Measurements from ENCODE around the gene ST6GALNAC6. TPM values are rescaled to one million over a fixed set of nuclear protein-coding genes. Genes with fewer than 3 reads are reported as not detected.

The ST6GALNAC6 gene
- total RNA-seq, 2 donors from 2014 or later: 46.4 to 95.1 TPM

DNA sequence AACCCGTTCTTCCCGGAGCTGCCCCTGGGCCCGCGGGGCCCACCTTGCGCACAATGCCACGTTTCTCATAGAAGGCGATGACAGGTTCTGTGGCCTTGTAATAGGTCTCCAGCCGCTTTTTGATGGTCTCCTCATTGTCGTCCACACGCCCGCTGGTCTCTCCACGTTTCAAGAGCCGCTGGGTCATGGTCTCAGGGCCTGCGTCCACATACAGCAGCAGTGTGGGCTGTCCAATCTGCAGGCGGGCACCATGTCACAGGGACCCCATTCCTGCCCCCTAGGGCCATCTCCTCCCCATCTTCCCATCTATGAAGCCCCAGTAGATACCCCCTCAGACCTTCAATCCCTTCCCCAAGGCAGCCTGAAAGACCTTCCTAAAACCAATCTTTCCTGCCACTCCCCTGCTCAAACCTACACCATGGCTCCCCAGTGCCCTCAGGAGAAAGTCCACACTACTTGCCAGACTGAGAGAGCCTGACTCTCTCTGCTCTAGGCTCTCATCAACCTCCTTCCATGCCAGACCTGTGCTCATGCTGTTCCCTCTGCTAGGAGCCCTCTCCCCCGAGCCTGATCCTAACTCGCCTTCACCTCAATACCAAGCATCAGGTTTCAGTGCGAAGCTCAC is 31.0 kb downstream of the ST6GALNAC6 start:
- intact Hi-C loops (cut with DNase I): no loop called here
- TF ChIP-seq, protein P1, sequence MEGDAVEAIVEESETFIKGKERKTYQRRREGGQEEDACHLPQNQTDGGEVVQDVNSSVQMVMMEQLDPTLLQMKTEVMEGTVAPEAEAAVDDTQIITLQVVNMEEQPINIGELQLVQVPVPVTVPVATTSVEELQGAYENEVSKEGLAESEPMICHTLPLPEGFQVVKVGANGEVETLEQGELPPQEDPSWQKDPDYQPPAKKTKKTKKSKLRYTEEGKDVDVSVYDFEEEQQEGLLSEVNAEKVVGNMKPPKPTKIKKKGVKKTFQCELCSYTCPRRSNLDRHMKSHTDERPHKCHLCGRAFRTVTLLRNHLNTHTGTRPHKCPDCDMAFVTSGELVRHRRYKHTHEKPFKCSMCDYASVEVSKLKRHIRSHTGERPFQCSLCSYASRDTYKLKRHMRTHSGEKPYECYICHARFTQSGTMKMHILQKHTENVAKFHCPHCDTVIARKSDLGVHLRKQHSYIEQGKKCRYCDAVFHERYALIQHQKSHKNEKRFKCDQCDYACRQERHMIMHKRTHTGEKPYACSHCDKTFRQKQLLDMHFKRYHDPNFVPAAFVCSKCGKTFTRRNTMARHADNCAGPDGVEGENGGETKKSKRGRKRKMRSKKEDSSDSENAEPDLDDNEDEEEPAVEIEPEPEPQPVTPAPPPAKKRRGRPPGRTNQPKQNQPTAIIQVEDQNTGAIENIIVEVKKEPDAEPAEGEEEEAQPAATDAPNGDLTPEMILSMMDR (IDR thresholded peaks at IDR 0.05): no peak
- TF ChIP-seq POLR2A (IDR thresholded peaks at IDR 0.05): no peak
- no peak for TF ChIP-seq POLR2AphosphoS5 (IDR thresholded peaks at IDR 0.05)
- H3K36me3 ChIP-seq: no peaks in the 10 kb centered on the region
- H3K27ac ChIP-seq: no peak overlapping the region
- H3K4me1 ChIP-seq (replicated peaks): no peaks in the 10 kb centered on the region
- H3K4me3 ChIP-seq: no peak overlapping the region
- no peaks in the 10 kb centered on the region for H3K9me3 ChIP-seq
- no peak for DNase-seq (ENCODE audit: low spot score)
- WGBS: 90% methylated on average over 18 of the region's 18 CpGs
- H3K27me3 ChIP-seq (replicated peaks; ENCODE audit: insufficient read depth): no peaks in the 10 kb centered on the region

DNA sequence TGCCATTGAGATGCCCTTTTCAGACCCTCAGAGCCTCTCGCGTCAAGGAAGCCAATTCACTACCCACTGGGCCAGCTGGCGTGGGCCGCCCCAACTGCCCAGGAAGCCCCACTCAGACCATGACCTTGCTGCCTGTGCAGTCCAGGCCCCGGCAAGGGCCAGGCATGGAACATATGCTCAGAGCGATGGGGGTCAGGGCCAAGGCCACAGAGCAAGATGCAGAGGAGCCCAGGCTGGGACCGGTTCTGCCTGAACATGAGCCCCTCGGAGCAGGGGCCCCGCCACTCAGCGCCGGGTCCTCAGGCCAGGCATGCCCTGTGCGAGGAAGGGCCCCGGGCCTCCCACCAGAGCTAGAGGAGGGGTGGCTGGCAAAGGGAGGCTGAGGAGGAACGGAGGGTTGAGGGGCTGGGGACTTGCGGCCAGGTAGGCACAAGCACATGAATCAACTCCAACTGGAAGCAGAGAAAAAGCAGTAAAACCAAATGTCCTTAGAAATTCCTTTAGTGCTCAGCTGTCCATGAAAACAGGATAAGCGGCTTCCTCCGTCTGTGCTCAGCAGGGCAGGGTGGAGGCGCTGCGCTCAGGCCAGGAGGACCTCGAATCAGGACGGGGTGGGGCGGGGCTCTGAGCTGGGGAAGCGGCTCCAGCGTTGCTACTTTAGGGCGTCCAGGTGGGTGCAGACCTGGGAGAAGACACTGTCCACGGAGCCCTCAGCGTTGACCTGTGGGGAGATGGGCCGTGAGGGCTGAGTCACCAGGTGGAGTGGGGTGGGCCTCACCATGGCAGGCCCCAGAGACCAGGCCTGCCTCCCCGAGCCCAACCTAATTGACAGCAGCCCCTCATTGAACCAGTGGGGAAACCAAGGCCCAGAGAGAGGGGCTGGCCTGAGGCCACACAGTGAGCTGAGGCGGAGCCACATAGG is 31.8 kb downstream of the ST6GALNAC6 start:
- no peak for DNase-seq (ENCODE audit: low spot score)
- Histone ChIP-seq H3K36me3 (no peaks in the 10 kb centered on the region), H3K27ac (no peak overlapping the region), H3K9me3 (no peaks in the 10 kb centered on the region), H3K27me3 (replicated peaks; ENCODE audit: insufficient read depth) (no peaks in the 10 kb centered on the region), H3K4me1 (replicated peaks) (no peaks in the 10 kb centered on the region), H3K4me3 (no peak overlapping the region)
- intact Hi-C loops (cut with DNase I): no loop called here
- 79% methylated on average over 30 of the region's 30 CpGs for WGBS
- TF ChIP-seq, protein P1 (IDR thresholded peaks at IDR 0.05): no peak
- TF ChIP-seq POLR2A (IDR thresholded peaks at IDR 0.05): no peak
- no peak for TF ChIP-seq POLR2AphosphoS5 (IDR thresholded peaks at IDR 0.05)

DNA sequence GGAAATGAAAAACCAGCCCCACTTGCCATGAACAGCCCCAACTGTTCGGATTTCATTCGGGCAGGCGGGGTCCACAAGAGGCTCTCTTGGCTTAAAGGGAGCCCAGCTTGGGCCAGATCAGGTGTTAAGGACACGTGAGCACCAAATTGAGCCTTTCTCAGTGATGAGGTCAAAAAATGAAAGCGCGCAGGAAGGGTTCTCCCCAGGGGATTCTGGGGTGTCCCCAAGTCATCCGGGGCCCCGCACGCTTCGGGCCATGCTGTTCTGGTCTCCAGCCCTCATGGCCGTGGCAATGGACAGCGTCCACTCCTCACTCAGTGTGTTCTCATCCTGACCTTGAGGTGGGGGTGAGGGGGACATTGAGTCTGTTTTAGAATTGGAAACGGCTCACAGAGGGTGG is 32.9 kb downstream of the ST6GALNAC6 start:
- intact Hi-C loops (cut with DNase I): no loop called here
- no peaks in the 10 kb centered on the region for H3K27me3 ChIP-seq (replicated peaks; ENCODE audit: insufficient read depth)
- H3K36me3 ChIP-seq: no peaks in the 10 kb centered on the region
- TF ChIP-seq POLR2A (IDR thresholded peaks at IDR 0.05) (no peak), POLR2AphosphoS5 (IDR thresholded peaks at IDR 0.05) (no peak)
- H3K4me1 ChIP-seq (replicated peaks): no peaks in the 10 kb centered on the region
- H3K4me3 ChIP-seq: no peak overlapping the region
- WGBS: 92% methylated on average over 13 of the region's 13 CpGs
- H3K27ac ChIP-seq: no peak overlapping the region
- no peak for DNase-seq (ENCODE audit: low spot score)
- H3K9me3 ChIP-seq: no peaks in the 10 kb centered on the region

DNA sequence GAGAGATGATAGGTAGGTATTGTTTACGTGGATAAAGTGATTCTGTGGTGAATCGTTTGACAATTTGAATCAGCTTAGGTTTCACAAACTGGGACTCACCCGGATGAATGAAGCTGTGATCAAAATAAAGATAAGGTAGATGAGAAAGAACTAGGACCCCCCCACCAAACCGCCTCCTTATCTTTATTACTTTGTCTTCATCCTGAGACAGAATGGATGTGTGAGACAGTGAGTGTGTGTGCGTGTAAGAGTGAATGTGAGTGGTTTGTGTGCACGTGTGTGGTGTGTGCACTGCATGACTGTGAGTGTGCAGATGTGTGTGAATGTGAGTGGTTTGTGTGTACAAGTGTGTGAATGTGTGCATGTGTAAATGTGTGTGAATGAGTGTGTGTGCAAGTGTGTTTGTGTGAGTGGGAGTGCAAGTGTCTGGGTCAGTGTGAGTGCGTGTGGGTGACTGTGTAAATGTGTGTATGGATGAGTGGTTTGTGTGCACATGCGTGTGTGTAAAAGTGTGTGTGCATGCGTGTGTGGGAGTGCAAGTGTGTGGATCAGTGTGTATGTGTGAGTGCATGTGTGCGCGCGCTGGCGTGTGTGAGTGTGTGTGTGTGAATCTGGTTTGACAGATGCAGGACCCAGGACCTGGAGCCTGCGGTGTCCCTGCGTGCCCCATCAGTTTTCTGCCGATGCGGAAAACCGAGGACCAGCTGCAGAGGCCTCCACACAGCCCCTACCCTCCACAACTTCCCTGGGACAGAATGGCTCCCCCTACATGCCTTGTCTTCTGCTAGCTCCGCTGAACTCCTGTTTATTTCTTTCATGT is 33.5 kb downstream of the ST6GALNAC6 start:
- Histone ChIP-seq H3K4me1 (replicated peaks) (no peaks in the 10 kb centered on the region), H3K9me3 (no peaks in the 10 kb centered on the region), H3K4me3 (no peak overlapping the region), H3K27ac (no peak overlapping the region), H3K27me3 (replicated peaks; ENCODE audit: insufficient read depth) (no peaks in the 10 kb centered on the region), H3K36me3 (no peaks in the 10 kb centered on the region)
- 68% methylated on average over 19 of the region's 19 CpGs for WGBS
- TF ChIP-seq POLR2A (IDR thresholded peaks at IDR 0.05): no peak
- TF ChIP-seq, protein P1 (IDR thresholded peaks at IDR 0.05): no peak
- DNase-seq (ENCODE audit: low spot score): no peak
- intact Hi-C loops (cut with DNase I): no loop called here

DNA sequence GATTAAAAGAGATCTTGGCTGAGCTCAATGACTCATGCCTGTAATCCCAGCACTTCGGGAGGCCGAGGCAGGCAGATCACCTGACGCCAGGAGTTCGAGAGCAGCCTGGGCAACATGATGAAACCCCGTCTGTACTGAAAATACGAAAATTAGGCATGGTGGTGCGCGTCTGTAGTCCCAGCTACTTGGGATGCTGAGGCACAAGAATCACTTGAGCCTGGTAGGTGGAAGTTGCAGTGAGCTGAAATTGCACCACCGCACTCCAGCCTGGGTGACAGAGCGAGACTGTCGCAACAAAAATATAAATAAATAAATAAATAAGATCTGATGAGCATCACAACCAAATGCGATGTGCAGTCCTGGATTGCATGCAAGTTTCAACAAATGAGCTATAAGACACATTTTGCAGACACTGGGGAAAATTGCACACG is 36.2 kb downstream of the ST6GALNAC6 start:
- DNase-seq (ENCODE audit: low spot score): no peak
- TF ChIP-seq POLR2A (IDR thresholded peaks at IDR 0.05): no peak
- TF ChIP-seq, protein P1 (IDR thresholded peaks at IDR 0.05): no peak
- no peak for TF ChIP-seq POLR2AphosphoS5 (IDR thresholded peaks at IDR 0.05)
- Histone ChIP-seq H3K9me3 (no peaks in the 10 kb centered on the region), H3K27me3 (replicated peaks; ENCODE audit: insufficient read depth) (no peaks in the 10 kb centered on the region), H3K4me1 (replicated peaks) (no peaks in the 10 kb centered on the region), H3K27ac (no peak overlapping the region), H3K4me3 (no peak overlapping the region), H3K36me3 (no peaks in the 10 kb centered on the region)
- intact Hi-C loops (cut with DNase I): no loop called here
- 80% methylated on average over 13 of the region's 13 CpGs for WGBS
